CD4-positive, alpha-beta T cell treated with Interleukin-4 for 4 hours (primary cell): ENCODE measurements around the gene CCDC120.
A peak's percentile ranks its signal among the peaks of the same experiment; 100 is the strongest.

ENCODE experiments used
- DNase-seq: peaks from one replicate; pipeline ENCODE4 v3.0.0-alpha.2; 2020

Gene CCDC120, protein sequence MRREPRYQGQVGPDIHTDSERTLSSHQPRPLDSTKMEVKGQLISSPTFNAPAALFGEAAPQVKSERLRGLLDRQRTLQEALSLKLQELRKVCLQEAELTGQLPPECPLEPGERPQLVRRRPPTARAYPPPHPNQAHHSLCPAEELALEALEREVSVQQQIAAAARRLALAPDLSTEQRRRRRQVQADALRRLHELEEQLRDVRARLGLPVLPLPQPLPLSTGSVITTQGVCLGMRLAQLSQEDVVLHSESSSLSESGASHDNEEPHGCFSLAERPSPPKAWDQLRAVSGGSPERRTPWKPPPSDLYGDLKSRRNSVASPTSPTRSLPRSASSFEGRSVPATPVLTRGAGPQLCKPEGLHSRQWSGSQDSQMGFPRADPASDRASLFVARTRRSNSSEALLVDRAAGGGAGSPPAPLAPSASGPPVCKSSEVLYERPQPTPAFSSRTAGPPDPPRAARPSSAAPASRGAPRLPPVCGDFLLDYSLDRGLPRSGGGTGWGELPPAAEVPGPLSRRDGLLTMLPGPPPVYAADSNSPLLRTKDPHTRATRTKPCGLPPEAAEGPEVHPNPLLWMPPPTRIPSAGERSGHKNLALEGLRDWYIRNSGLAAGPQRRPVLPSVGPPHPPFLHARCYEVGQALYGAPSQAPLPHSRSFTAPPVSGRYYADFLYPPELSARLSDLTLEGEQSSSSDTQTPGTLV

GRCh38 chrX:49058794-49059193 is at the start of gene CCDC120:
CCDC120 (plus strand) TSS chrX:49058999; CDS start chrX:49062042, 3,043 bp downstream.
- DNase-seq, result no peak

- no peak for DNase-seq
Observed at GRCh38 chrX:49019050-49019449, 39.7 kb upstream of the CCDC120 start.

DNA sequence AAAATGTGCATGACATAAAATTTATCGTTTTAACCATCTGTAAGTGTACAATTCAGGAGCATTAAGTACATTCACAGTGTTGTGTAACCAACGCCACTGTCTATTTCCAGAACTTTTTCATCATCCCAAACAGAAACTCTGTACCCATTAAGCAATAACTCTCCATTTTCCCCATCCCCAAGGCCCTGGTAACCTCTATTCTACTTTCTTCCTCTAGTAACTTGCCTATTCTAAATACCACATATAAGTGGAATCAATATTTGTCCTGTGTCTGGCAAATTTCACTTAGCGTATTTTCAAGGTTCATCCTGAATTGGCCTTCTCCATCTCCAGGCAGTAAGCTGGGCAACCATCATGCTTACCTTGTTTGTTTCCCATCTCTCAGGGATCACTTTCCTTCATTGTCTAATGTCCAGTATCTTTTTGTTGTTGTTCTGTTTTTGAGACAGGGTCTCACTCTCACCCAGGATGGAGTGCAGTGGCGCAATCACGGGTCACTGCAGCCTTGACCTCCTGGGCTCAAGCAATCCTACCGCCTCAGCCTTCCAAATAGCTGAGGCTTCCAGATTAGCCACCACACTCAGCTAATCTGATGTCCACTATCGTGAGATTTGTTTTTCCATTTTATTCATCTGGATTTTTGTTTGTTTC is 39.1 kb upstream of the CCDC120 start:
- DNase-seq, result no peak

- DNase-seq, result no peak
Observed at GRCh38 chrX:49029876-49030275, 28.9 kb upstream of the CCDC120 start.

DNA sequence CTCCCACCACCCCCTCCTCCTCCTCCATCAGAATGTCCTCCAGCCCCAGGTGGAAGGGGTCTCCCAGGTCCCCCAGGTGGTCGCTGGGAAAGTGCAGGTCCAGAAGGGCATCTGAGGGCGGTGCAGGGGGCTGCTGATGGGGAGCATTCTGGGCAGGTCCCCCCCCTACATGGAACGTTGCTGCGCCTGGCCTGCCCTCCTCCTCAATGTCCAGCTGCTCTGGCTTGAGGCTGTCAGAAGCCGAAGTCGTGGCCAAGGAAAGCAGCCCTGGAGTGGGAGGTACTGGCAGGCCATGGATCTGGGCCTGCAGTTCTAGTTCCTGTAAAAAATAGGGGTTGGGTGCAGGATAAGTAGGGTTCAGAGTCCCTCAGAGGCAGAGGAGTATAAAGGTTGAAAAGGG is 28.5 kb upstream of the CCDC120 start:
- DNase-seq, result no peak

DNA sequence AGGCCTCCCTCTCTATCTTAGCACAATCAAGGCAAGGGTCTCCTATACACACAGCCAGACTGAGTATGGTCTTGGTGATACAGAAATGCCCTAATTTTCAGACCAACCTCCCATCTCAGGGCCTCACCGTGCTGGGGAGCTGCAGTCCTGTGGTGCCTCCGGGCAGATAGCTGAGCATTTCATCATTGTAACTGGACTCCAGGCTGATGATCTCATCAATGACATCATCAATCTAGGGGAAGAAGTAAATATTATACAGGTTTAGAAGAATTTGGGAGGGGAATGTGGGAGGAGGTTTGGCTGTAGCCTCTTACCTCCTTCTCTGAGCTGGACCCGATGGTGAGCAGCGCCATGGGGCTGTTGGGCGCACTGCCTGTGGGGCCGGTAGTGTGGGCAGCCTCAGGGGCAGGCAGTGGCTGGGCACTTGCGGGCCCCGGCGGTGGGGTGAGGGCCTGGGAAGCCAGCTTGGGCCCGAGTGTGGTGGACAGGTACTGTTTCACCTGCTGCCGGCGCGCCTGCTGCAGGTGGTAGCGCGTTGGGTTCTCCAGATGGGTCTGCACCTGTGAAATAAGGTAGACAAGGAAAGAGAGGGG is 20.8 kb upstream of the CCDC120 start:
- DNase-seq, result no peak

- peak; percentile 52 for DNase-seq
Observed at GRCh38 chrX:49039598-49040375, 19.0 kb upstream of the CCDC120 start.

GRCh38 chrX:49040376-49040955 is 18.3 kb upstream of the CCDC120 start:
- DNase-seq, result no peak

- DNase-seq, result no peak
Observed at GRCh38 chrX:49041744-49042580, 16.8 kb upstream of the CCDC120 start.

- no peak for DNase-seq
Observed at GRCh38 chrX:49042581-49043219, 16.1 kb upstream of the CCDC120 start.

DNA sequence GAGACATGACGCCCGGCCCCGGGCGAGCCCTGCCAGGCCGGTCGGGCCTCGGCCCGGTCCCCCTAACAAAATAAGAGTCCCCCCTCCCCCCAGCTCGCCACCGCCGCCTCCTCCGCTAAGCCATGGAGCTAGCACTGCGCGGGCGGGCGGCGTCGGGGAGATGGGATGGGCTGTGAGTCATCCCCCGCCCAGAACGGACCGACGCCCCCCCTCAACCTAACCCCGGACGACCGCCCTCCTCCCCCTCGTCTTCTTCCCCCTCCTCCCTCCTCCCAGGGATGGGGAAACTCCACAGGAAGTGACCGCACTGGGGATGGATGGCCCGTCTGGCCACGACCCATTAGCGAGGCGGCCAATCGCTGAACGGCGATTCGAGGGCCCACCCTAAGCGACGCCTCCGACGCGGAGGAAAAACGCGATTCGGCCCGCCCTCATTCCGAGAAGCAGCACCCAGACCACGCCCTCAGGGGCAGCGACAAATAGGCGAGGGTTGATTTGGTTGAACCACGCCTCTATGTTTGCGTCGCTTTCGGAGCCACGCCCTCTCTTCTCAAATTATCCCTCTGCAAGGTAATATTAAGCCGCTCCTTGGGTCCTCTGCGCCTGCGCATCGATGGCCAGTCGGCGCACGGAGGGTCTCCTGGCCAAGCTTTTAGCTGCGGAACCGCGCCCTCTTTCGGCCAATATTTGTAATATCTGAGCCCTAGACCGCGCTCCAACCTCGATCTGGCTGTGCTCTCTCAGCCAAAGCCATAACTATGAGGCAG is 15.4 kb upstream of the CCDC120 start, which contains the start of gene TFE3:
TFE3 (minus strand) TSS at position 138 of the 767 bp plus-strand sequence; CDS start at position 7, 131 bp downstream.
- DNase-seq, result peak; percentile 98

DNA sequence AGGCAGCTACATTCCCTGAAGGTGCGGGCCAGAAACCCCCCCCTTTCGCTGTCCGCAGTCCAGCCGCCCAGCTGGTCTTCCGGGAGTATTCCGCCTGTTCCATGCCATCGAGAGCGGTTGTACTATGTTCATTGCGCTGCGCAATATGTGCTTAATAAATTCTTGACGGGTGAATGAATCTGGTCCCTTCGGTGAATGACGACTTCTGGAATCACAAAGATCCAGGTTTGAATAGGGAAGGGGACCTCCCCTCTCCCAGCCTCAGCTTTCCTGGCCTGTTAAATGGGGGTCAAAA is 14.9 kb upstream of the CCDC120 start:
- DNase-seq, result no peak

DNA sequence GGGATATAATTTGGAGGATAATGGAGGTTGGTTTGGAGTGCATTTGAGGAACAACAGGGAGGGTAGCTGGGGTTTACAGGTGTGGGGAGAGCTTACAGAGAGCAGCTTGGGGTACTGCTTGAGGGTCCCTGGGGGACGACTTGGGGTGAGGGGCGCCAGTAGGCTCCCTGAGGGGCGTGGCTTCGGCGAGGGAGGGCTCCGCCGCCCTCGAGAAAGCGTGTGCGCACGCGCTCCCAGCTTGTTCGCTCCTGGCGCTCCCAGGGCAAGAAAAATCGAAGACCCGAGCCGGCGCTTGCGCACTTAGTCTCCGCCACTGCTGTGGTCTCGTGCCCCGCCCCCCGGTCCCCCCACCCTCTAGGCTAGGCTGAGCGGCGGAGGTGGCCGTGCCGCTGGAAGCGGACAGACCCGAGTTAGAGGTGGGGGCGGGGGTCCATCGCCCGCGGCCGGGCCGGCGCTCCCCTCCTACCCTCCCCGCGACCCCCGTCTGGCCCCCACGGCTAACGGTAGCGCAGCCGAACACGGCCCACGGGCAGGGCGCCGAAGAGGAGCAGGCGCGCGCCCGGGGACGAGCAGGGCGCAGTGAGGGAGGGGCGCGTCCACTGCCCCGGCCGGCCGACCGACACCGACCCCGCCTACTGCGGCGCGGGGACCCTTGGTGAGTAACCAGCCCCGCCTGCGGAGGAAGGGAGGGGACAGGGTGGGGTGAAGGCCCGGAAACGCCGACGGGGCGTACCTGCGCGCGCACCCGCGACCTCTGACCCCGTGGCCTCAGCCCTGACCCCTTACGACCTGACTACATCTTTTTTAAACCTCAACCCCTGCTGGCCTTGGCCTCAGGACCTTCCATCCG is 5.4 kb upstream of the CCDC120 start:
- DNase-seq, result peak; percentile 62

DNA sequence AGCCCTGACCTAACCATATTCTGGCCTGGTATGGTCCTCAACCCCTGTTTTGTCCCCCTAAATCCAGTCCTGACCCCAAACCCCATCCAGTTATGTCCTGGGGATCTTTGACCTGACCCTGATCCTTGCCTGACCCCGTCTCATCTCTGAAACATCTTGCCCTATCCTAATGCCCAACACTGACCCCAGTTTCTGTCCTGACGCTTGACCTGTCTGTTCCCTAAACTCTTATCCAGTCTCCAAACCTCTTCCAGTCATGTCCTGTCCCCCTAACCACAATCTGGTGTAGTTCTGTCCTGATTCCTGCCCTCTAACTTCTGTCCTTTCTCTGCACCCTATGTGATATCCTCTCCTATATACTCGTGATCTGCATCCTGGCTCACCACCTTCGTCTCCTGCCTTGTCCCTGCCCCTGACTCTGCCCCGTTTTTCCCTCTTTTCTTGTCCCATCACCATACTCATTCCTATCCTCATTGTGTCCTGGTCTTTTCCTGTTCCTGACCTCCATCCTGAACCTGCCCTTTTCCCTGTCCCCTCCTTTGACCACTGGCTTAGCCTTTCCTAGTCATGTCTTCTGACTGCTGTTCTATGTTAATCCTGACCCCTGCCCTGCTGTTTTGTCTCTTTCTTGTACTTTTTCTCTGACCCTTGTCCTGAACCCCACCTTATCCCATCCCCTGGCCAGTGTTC is 4.6 kb upstream of the CCDC120 start:
- no peak for DNase-seq

- no peak for DNase-seq
Observed at GRCh38 chrX:49059201-49059600, 402 bp downstream of the CCDC120 start.

- DNase-seq, result no peak
Observed at GRCh38 chrX:49059681-49060085, 884 bp downstream of the CCDC120 start.

- no peak for DNase-seq
Observed at GRCh38 chrX:49060914-49061313, 2.1 kb downstream of the CCDC120 start.

DNA sequence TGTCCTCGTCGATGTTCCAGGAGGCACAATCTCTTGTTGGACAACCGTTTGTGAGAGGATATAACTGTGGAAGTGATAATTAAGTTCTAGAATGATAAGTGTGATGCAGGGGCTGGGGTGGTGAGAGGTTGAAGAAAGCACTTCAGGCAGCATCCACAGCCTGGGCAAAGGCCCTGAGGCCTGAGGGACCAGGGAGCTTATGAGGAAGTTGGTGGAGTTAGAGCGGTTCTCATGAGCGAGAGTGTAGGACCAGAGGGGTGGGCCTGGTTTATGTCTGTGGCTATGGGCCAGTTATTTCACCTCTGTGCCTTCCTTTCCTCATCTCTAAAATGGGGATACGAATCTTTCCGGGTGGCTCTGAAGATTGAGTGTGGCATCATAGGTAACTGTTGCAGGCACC is 2.7 kb downstream of the CCDC120 start:
- DNase-seq, result no peak
